GM06990 (cell line): ENCODE results near the gene CFAP251.
"Not testable (repeated sequence)": the region's sequence is repeated elsewhere in the genome, so short reads cannot be mapped to it uniquely, and the experiment has no call there.

Experiments used
- DNase-seq: peaks from one replicate; pipeline ENCODE4 v3.0.0-alpha.2; 2011; ENCODE audit not compliant: insufficient read length; ENCODE audit errors: extremely low read depth
- H3K27me3 ChIP-seq: replicated peaks from 2 replicates; pipeline ENCODE4 v1.6.0; 2011; ENCODE audit warnings: low read length; ENCODE audit not compliant: control insufficient read depth, insufficient read depth
- H3K36me3 ChIP-seq: 2 replicates; pipeline ENCODE4 v1.5.1; 2011; ENCODE audit warnings: low read length; ENCODE audit not compliant: control insufficient read depth, insufficient read depth
- H3K4me3 ChIP-seq: replicated peaks from 2 replicates; pipeline ENCODE4 v1.5.1; 2011; ENCODE audit warnings: low read depth, mild to moderate bottlenecking, control low read depth, low read length
- TF ChIP-seq, protein P1 (sequence below): IDR thresholded peaks from 2 replicates; pipeline ENCODE4 v1.5.1; 2011; ENCODE audit warnings: low read length, control low read depth, mild to moderate bottlenecking, inconsistent platforms; ENCODE audit not compliant: insufficient read depth, poor library complexity, severe bottlenecking

The CFAP251 gene

DNA sequence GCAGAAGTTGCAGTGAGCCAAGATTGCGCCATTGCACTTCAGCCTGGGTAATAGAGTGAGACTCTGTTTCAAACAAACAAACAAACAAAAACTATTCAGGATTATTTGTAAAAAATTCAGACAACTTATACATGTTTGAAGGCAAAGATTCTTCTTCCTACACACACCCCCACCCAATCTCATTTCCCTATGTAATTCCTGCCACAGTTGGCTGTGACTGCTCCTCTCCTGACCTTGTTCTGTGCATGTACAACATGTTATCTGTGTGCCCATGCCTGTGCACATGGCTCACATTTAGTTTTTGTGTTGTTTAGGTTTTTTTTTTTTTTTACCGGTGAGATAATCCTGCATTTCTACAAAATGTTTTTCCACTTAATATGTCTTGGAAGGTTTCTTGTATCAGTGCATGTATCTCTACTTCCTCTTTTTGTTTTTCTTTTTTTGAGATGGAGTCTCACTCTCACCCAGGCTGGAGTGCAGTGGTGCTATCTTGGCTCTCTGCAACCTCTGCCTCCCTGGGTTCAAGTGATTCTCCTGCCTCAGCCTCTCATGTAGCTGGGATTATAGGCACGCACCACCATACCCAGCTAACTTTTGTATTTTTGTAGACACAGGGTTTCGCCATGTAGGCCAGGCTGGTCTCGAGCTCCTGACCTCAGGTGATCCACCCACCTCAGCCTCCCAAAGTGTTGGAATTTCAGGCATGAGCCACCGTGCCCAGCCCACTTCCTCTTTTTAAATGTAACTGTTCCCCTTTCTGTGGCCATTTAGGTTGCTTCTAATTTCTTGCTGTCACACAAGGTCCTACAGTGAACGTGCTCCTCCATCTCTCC lies 8.7 kb downstream of the CFAP251 start:
- H3K36me3 ChIP-seq: no peaks in the 10 kb centered on the region
- no peaks in the 10 kb centered on the region for H3K27me3 ChIP-seq
- DNase-seq: peak; percentile 41
- no peak overlapping the region for H3K4me3 ChIP-seq
- TF ChIP-seq, protein P1, sequence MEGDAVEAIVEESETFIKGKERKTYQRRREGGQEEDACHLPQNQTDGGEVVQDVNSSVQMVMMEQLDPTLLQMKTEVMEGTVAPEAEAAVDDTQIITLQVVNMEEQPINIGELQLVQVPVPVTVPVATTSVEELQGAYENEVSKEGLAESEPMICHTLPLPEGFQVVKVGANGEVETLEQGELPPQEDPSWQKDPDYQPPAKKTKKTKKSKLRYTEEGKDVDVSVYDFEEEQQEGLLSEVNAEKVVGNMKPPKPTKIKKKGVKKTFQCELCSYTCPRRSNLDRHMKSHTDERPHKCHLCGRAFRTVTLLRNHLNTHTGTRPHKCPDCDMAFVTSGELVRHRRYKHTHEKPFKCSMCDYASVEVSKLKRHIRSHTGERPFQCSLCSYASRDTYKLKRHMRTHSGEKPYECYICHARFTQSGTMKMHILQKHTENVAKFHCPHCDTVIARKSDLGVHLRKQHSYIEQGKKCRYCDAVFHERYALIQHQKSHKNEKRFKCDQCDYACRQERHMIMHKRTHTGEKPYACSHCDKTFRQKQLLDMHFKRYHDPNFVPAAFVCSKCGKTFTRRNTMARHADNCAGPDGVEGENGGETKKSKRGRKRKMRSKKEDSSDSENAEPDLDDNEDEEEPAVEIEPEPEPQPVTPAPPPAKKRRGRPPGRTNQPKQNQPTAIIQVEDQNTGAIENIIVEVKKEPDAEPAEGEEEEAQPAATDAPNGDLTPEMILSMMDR: no peak

DNA sequence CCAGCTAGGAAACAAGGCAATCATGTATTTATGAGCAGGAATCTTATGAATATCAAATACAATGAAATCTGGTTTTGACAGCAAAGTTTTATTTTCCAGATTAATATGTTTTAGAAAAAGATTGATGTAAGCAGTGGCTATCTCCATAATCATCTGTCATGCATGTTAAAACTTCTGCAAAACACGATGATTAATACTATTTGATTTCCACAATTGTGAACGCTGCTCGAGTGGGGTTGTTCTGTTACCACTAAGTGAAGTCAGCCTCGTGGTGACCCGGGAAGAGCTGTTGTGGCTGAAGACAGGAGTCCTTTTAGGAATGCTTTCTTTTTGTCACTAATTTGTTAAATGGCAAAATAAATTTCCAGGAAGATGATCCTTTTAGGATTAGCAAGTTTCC lies 9.4 kb downstream of the CFAP251 start:
- TF ChIP-seq, protein P1: no peak
- Histone ChIP-seq H3K4me3 (no peak overlapping the region), H3K27me3 (no peaks in the 10 kb centered on the region), H3K36me3 (no peaks in the 10 kb centered on the region)
- no peak for DNase-seq

DNA sequence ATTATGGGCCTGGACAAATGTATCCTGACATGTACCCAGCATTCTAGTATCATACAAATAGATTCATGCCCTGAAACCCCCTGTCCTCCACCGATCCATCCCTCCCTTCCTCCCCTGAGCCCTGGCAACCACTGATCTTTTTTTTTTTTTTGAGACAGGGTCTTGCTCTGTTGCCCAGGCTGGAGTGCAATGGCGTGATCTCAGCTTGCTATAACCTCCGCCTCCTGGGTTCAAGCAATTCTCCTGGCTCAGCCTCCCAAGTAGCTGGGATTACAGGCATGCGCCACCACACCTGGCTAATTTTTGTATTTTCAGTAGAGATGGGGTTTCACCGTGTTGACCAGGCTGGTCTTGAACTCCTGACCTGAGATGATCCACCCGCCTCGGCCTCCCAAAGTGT lies 11.2 kb downstream of the CFAP251 start:
- not testable (repeated sequence) for H3K27me3 ChIP-seq, H3K4me3 ChIP-seq, H3K36me3 ChIP-seq, DNase-seq

DNA sequence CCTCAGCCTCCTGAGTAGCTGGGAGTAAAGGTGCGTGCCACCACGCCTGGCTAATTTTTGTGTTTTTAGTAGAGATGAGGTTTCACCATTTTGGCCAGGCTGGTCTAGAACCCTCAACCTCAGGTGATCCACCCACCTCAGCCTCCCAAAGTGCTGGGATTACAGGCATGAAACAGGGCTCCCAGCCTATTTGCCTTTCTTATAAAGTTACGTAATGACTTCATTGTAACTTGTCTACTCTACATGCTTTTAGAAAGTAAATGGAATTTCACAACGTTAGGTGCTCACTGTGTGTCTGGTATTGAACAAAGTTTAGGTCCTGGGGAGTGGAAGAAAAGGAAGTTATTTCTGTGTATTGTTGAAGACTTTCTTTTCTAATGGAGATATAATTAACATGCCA lies 12.5 kb downstream of the CFAP251 start:
- TF ChIP-seq, protein P1: no peak
- DNase-seq: no peak
- Histone ChIP-seq H3K4me3 (no peak overlapping the region), H3K27me3 (no peaks in the 10 kb centered on the region), H3K36me3 (no peaks in the 10 kb centered on the region)

DNA sequence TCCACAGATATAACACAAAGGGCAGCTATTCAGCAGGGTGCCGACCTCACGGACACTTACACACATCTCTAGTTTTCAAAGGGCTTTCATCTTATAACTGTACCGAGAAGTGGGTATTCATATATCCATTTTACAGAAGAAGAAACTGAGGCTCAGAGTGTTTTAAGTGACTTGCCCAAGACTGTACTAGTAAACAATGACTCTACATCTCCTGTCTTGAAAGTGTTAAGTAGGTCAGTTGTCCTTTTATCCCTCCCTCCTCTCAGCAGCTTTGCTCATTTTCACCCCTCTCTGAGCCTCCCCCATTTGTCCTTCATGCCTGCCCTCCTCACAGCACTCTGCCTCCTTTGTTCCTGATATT lies 13.8 kb downstream of the CFAP251 start:
- H3K4me3 ChIP-seq: no peak overlapping the region
- TF ChIP-seq, protein P1: no peak

DNA sequence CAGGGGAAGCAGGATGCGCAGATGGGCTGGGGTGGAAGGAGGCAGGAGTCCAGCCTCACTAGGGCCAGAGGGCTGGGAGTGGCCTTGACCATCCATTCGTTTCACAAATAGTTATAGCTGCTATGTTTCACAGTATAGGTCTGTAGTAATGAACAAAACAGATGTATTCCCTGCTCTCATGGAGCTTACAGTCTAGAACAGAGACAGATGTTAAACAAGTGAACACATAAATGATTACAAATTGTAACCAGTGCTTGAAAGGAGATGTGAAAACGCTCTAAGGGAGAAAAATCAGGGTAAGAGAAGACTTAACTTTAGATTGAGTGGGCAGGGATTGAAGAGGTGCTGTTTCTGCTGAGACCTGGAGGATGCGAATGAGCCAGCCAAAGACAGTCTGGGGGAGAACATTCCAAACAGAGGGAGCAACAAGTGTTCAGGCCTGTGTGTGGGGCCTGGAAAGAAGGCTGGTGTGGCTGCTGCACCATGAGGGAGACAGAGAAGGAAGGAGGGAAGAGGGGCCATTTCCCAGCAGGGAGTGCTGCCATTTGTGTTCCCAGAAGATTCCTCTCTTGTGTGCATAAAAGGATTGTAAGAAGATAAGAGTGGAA lies 14.6 kb downstream of the CFAP251 start:
- H3K36me3 ChIP-seq: no peaks in the 10 kb centered on the region; the same call in 1 of the 2 replicates
- H3K27me3 ChIP-seq: no peaks in the 10 kb centered on the region
- H3K4me3 ChIP-seq: no peak overlapping the region
- no peak for DNase-seq
- TF ChIP-seq, protein P1: no peak

More for the DNA sequence above, 13.8 kb downstream of the CFAP251 start:
- Histone ChIP-seq H3K27me3 (no peaks in the 10 kb centered on the region), H3K36me3 (no peaks in the 10 kb centered on the region; the same call in 1 of the 2 replicates)
- DNase-seq: no peak
